Adipose tissue (tissue), 3 donors: ENCODE data around the gene ATP8B4. TPM values are rescaled to one million over a fixed set of nuclear protein-coding genes. Genes with fewer than 3 reads are reported as not detected.

ENCODE experiments used
- H3K27ac ChIP-seq: one replicate; pipeline ENCODE4 v1.5.1; 2013; ENCODE audit warnings: low read depth, low read length
- WGBS, 3 donors: extraction: QIAGEN DNeasy Blood & Tissue Kit; methylation state at CpG; one replicate each; pipeline ENCODE4 v1.1.7; 2013; 5-methylcytosine and 5-hydroxymethylcytosine counted together
- polyA plus RNA-seq, 3 donors: library from polyadenylated mRNA; stranded (reverse); fragments of 200-250 nt; gene quantifications; one replicate each; pipeline ENCODE4 v1.2.3, GENCODE V29; 2013
- donor health status: healthy with polysubstance abuse.
- donor health status: Bipolar disorder and iron deficiency.
- donor health status: healthy.

Gene ATP8B4
- polyA plus RNA-seq, 3 donors: 0.90 to 7.3 (median 5.5) TPM

DNA sequence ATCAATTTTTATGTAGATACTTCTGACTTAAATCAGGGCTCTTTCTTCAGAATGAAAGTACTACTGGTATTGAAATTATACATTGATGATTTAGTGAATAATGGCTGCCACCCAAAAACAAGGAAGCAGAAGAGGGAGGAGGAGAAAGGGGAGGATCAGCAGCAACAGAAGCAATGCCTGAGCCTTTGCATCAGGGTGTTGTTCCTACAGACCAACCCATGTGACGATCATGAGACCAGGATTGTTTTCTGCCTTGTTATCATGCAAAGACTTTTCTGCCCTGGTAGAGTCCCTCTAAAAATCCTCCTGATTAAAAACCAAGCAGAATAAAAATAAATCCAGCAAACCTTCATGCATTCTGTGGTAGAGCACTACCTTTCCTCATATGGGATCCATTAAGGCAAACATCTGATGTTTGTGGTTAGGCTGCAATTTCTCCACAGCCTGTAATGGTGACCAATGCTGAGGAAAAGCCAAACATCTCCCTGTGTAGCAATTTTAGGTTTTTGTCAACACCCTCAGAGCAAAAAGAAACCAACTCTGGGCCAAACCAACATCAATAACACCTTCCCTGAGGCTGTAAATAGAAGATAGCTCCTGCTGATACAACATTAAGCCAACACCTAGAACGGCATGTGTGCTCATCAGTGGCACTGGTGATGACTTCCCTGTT, 191.7 kb downstream of the ATP8B4 start:
- WGBS, 3 donors: 82 to 88% (median 88%) methylated on average over 2 of the region's 2 CpGs

DNA sequence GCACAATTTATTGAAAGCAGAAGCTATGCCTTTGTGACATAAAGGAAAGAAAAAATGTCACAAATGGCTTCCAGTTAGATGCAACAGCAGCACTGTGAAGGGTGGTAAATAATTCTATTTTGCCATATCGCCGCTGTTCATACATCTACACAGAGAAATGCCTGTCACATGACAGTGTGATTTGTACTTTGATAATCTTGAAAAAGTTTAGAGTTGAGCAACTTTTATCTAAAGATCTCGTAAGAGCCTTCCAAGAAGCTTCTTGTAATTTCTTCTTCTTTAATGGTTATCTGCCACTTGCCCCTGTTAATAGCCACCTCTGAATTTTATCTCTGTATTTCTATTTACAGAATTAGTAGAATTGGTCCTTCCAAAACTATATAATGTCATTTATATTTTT, 192.3 kb downstream of the ATP8B4 start:
- 77 to 90% (median 81%) methylated on average over 3 of the region's 3 CpGs for WGBS, 3 donors
- no peak overlapping the region for H3K27ac ChIP-seq

More for the DNA sequence above, 191.7 kb downstream of the ATP8B4 start:
- no peak overlapping the region for H3K27ac ChIP-seq

DNA sequence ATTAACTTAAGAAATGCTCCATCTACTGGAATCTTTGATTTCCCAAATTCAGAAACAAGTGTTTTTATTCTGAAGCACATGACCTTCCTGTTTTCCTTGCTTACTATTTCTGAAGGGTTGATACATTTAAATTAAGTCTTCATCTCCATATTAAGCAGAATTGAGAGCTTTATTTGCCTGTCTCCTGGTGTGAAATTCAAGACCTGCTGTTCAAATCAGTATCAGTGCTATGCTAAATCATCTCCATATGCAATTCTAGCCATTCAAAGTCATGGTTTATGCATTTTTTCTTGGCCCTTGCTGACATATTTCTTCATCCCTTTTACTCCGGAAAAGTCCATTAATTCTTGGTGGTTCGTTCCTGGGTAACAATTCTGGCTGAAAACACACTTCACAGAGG, 195.4 kb downstream of the ATP8B4 start:
- 80 to 91% (median 89%) methylated on average over 2 of the region's 2 CpGs for WGBS, 3 donors

DNA sequence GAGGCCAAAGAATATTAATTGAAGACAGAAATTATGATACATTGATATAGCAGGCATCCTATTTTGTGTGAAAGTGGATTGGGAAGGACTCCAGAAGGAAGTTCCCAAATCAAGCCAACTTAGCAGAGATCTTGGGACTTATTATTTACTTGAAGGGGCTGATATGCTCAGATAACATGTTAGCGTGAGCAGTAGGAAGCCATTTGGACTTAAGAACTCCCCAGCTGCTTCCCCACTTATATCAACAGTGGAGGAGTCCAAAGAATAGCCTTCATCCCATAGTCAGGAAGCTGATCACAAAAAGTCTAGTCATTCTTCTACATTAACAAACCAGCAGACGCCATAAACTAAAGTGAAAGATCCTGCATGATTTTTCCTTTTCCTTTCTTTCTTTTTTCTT, 200.0 kb downstream of the ATP8B4 start:
- no peak overlapping the region for H3K27ac ChIP-seq
- 56 to 71% (median 68%) methylated on average over 2 of the region's 2 CpGs for WGBS, 3 donors

More for the DNA sequence above, 195.4 kb downstream of the ATP8B4 start:
- H3K27ac ChIP-seq: no peak overlapping the region

DNA sequence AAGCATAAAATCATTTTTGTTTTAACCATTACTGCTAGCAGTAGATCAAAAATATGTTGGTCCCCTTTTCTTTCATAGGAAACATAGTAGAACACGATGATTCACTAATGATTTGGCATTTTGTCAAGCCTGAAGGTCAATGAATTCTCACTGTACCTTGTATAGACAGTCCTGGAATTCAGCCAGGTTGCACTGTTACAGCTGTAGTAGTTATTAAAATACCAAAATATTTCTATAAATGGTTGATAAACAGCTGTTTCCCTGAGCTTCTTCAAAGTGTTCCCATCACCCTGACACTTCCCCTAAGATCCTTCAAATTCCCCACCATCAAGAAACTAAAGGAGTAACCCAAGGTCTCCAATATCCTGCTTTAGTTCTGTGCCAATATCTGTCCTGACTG, 200.9 kb downstream of the ATP8B4 start:
- no peak overlapping the region for H3K27ac ChIP-seq
- WGBS, 3 donors: 13 to 18% (median 17%) methylated on average over 1 of the region's 1 CpG

DNA sequence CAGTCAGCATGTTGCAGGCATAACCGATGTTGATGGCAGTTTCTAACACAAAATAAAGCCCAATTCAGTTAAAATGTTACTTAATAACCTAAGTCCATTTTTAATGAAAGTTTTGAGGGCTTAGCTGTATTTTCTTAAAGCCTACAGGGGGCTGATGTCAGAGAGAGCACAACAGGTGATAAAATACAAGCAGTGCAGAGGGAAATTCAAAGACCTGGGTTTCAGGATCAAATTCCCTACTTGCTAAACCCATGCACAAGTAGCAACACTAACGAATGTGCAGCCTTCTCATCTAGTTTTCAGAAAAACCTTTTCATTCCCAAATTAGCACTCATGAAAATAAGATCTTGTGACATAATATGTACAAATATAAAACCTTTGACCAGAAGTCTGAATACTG, 202.0 kb downstream of the ATP8B4 start:
- no peak overlapping the region for H3K27ac ChIP-seq
- WGBS, 3 donors: 16 to 60% (median 34%) methylated on average over 2 of the region's 2 CpGs

DNA sequence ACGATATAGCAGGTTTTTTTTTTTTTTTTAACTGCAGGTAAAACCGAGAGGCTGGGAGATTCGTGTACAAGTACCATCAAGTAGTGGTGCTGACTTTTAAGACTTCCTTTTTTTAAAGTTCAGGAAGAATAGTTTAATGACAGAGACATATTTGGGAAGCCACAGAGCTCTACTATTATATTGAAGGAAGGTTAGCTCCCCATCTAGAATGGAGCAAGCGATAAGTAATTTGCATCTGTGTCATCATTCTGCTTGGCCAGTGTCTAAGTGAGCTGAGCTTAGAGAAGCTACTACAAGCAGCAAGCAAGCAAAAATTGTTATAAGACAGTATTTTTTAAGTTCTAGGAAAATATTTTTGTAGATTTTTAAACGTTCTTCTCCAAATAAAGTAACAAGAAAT, 203.2 kb downstream of the ATP8B4 start:
- H3K27ac ChIP-seq: no peak overlapping the region
- 77 to 82% (median 80%) methylated on average over 5 of the region's 5 CpGs for WGBS, 3 donors

DNA sequence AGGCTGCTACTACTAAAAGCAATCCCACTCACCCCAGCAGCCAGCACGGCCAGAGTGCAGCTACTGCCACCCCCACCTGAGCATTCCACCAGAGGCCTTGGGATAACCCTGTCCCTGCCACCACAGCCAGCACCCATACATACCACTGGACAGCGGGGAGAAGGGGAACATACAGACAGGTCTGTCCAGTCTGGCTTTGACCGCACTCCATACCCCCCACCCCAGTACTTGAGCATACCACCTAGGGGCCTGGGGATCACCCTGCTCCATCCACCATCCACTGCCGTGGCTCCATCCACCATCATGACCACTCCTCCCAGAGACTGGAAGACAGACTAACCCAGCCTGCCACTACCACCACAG, 210.1 kb downstream of the ATP8B4 start:
- H3K27ac ChIP-seq: no peak overlapping the region
- 91 to 97% (median 94%) methylated on average over 4 of the region's 4 CpGs for WGBS, 3 donors

DNA sequence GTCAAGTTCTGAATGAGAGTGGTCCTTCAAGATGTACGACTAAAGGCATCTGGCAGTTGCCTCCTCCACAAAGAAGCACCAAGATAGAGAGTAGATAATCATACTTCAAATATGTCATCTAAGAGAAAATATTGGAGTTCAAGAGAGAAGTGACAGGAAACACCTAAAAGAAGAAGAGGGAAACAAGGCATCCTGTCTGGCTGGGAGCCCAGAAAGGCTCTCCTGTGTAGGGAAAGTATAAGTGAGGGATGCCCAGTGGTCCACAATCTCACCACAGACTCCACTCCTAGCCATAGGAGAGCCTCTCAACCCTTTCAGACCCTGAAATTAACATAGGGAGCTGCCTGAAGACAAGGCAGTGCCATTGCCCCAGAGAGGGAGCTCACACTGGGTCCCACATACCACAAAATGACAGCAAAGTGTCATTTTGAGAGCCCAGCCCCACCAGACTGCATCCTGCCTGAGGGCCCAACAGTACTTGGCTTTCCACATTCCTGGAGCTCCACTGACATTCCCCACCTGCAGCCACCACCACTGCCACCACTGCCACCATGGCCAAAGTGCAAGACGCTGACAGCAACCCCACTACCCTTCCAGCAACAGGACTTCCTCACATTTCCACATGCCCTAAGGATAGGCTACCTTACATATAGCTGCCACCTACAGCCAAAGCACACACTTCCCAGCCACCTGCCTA, 210.6 kb downstream of the ATP8B4 start:
- WGBS, 3 donors: 68 to 78% (median 75%) methylated on average over 2 of the region's 2 CpGs
- no peak overlapping the region for H3K27ac ChIP-seq

DNA sequence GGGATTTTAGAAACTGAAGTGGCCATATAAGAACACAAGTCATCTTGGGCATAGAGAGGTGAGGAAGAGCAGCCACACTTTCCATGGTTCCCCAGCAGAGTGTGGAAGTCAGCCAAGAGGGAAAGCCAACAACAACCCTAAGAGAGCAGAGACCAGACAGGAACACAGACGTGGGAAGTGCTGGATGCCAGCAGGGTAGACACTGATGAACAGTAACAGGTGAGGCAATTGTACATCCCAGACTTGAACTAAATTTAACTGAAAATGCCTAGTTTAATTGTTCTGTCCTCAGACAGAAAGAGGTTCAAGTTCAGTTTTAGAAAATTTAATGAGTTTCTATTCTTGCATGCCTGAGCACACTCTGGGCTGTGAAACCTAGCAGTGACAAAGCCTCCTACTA, 212.1 kb downstream of the ATP8B4 start:
- H3K27ac ChIP-seq: no peak overlapping the region
- WGBS, 3 donors: 41 to 50% (median 45%) methylated on average over 1 of the region's 1 CpG

DNA sequence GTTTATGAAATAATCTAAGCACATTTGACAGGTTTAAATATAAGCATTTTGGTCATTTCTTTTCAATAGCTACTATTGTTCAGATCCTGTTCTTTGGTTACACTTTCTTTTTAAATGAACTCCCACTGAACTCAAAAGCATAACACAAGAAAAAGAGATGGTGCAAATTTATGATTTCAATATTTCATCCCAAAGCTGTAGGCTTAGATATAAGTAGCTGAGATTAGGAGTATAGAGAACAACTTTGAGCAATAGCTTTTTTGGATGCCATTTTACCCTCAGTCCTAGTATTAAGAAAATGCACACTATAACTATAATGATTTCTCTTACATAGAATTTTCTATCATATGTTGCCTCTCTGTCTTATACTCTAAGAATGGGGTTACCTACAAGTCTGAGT, 213.8 kb downstream of the ATP8B4 start:
- no peak overlapping the region for H3K27ac ChIP-seq

DNA sequence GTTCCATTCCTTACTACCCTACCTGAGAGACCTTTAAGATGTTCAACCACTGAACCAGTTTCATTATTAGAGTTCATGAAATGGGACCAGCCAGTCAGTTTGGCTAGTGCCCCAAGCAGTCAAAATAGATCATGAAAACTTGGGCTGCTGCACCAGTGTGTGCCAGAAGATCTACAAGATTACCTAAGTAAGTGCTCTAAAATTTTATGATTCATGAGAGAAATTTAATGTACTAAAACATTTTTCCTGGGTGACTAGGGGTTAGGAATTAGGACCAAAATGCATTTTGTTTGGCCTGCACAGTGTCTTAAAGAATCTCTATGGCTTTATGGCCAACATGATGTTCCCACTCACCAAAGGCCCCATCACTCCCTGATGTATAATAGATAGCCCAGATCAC, 214.7 kb downstream of the ATP8B4 start:
- H3K27ac ChIP-seq: no peak overlapping the region

DNA sequence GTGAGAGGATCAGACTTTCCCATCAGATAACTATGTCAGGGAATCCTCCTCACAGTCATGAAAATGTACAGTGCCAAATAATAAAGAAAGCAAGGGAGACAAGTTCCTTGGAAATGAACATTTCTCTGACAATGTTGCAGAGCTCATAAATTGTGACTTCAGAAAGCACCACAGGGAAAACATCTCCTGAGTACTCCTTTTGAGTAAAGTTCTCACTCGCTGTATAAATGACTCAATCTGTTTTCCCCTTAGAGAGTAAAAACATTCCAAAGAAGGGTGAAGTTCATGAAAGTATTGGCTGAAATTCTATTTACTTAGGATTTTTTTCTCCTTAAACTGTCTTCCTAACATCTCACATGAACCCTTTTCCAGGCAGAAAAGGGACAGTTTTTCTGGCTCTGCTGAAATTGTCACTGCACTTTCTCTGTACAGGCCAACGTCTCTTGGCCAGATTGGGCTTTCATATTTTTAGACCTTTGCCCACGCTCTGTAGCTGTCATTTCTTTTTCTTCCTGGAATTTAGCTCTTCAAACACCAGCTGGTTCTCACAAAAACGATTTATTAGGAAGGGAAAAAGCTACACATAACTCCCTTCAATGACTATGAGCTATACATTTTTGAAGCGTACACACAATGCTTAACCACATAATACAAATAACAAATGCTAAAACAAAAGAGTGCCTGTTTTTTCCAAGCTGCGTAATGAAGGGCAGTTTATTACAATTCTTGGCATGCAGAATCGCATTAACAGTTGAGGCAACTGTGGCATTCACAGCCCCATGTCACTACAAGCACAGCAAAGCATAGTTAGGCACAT, 216.1 kb downstream of the ATP8B4 start:
- WGBS, 3 donors: 47 to 55% (median 49%) methylated on average over 7 of the region's 7 CpGs
- peak overlapping the region; percentile 64 for H3K27ac ChIP-seq

DNA sequence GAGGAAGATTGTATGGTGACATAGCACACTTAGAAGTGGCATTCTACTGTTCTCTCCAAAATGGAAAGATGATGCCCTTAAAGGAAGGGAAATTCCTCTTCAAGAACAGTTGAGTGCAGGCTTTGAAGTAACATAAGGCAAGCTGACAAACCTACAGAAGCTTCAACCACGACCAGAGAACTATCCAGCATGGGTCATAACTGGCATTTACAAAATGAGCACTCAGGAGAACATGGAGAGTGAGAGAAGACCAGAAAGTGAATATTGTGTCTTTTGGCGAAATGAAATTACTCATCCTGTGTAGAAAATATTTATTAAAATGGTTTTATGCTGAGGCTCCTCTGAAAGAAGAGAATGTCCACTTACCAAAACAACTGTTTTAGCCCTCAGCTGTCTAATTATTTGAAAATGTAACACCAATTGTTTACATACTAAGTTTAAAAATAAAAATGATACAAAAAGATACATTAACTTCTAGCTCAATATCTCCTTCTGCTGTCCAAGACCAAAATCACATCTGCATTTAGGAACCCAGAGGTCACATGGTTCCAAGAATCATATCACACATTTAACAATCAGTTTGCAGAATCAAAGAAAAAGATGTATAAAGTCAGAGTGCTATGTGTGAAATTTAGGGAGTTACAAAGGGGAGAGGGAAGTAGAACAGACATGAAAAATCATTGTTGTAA, 216.9 kb downstream of the ATP8B4 start:
- H3K27ac ChIP-seq: no peak overlapping the region
- 53 to 65% (median 62%) methylated on average over 2 of the region's 2 CpGs for WGBS, 3 donors

DNA sequence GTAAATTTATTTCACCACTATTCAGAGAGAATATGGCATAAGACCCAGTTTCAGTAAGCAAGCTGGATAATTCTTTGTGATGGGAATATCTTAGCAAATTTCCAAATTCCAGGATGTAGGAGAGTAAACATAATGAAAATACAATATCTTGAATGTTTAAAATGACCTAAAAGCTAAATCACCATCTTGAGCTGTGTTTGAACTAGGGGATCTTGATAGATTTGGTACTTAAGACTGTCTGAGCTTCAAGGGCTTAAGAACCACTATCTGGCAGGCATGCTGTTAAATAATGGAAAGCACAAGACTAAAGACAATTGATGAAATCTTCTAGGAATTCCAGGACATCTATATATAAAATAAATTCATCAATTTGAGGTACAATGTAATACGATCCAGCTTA, 217.7 kb downstream of the ATP8B4 start:
- no peak overlapping the region for H3K27ac ChIP-seq
- WGBS, 3 donors: 65 to 79% (median 73%) methylated on average over 1 of the region's 1 CpG

DNA sequence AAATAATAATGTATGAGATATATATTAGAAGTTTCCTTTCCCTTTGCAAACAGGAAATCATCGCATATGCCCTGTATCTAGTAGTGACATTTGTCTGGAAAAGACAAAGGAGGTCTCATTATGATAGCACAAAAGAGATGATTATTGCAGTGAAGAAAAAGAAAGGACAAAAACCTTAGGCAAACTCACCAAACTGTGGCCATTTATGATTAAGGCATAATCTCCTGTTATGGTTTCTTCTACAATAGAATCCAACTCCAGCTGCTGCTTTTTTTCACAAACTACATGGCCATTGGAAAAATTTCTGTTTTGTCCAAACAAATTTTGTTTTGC, 218.2 kb downstream of the ATP8B4 start:
- 55 to 87% (median 87%) methylated on average over 1 of the region's 1 CpG for WGBS, 3 donors
- no peak overlapping the region for H3K27ac ChIP-seq

DNA sequence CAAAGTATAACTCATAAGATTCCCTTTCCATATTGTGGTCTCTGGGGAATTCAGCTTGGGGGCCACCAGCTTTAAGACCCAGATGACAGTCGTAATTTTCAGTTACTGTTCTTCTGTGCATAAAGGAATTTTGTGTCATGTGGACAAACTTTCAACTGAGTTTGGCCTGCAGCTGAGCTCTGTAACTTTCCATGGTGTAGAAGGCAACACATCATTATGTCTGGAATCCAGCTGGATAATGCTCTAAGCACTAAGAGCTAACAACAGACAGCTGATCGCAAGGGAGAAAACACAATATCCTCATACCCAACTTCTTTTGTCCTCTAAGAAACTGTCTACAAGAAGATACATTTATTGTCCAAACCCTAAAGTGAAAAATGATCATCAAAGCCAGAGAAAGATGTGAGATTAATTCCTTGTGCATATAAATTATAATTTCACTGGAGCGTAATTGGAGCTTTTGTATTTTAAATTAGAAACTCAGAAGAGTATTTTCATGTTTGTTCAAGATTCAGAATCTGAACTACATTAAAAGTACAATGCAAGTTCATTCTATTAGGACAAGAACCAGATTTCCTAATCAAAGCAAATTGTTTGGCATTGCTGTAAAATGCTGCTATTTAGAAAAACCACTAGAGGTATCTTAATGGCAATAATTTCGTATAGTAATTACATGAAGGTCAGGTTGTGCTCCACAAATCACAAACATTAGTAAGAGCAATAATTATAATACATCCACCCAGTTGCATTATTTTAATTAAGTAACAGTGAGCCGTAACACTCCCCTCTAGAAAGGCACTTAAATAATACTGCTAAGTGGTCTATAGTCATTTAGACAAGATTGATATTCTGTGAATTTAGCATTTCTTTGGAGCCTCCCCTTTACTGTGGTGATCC, 218.8 kb downstream of the ATP8B4 start:
- 59 to 74% (median 71%) methylated on average over 5 of the region's 5 CpGs for WGBS, 3 donors
- H3K27ac ChIP-seq: no peak overlapping the region

DNA sequence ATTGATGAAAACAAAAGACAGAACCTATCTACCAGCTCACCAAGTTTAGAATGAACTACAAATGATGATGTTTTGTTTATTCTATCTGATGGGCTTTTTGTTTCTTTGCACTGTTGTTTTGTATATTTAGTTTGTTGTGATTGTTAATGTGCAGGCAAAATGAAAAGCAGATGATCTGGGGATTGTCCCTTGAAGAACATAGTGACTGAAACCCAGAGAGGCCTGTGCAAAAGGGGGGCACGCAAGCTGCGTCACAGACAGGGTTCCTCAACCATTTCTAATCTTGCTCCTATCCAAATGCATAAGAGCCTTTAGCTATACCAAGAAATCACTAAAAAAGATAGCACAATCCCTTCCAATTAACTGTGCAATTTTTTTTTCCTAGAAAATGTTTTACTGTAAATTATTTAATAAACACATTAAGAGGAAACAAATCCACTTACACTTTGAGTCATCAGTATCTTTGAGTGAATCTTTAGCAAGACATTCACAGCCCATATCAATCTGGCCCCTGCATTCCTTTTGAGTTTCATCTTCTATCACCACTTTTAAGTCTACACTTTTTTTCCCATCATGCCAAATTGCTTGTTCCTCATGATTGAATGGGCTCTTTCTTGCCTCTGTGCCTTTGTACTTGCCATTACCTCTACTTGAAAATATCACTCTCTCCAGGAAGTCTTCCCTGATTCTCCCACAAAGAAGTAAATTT, 220.3 kb downstream of the ATP8B4 start:
- WGBS, 3 donors: 96 to 97% (median 97%) methylated on average over 2 of the region's 2 CpGs
- no peak overlapping the region for H3K27ac ChIP-seq
